Body of pancreas (tissue), 4 donors: ENCODE results near the gene RNF8. TPM values are rescaled to one million over a fixed set of nuclear protein-coding genes. Genes with fewer than 3 reads are reported as not detected.
"Not testable (repeated sequence)": the region's sequence is repeated elsewhere in the genome, so short reads cannot be mapped to it uniquely, and the experiment has no call there.

Experiments used
- ATAC-seq: fragments of 150-250 bp; one replicate; pipeline ENCODE4 v1.9.1; 2016
- DNase-seq, 4 donors: peaks; one replicate each; pipeline ENCODE4 v3.0.0-alpha.2; 2019
- H3K27ac ChIP-seq, 4 donors: fragments of 200-600 bp; sonication (generic); 1 replicate in 3 of 4; 2 replicates in 1 of 4; pipeline versions ENCODE4 v1.5.1 to v1.6.1; 2016 to 2019; ENCODE audit warnings: mild to moderate bottlenecking in 1 of 4, mixed read lengths in 1 of 4, moderate library complexity in 1 of 4
- H3K27me3 ChIP-seq, 2 donors: fragments of 200-600 bp; sonication (generic); one replicate each; pipeline ENCODE4 v1.6.0; 2016; ENCODE audit warnings: mild to moderate bottlenecking in 1 of 2
- H3K36me3 ChIP-seq, 2 donors: fragments of 200-600 bp; sonication (generic); replicated peaks in 1 of 2; 2 replicates each; pipeline ENCODE4 v1.5.1; 2016; ENCODE audit warnings: low read depth in 2 of 2; ENCODE audit not compliant: insufficient read depth in 1 of 2
- H3K4me1 ChIP-seq: fragments of 200-600 bp; sonication (generic); one replicate; pipeline ENCODE4 v1.6.0; 2016
- H3K4me3 ChIP-seq, 2 donors: fragments of 200-600 bp; sonication (generic); 1 replicate in 1 of 2; 2 replicates in 1 of 2; pipeline ENCODE4 v1.5.1; 2016 to 2019
- H3K9me3 ChIP-seq, 3 donors: fragments of 200-600 bp; sonication (generic); 1 replicate in 2 of 3; 2 replicates in 1 of 3; pipeline ENCODE4 v1.5.1; 2016
- CTCF ChIP-seq, 7 experiments: fragments of 450-650 bp in 4 of 7; fragments of 200-600 bp in 3 of 7; sonication (generic) in 3 of 7; IDR thresholded peaks; one replicate each; pipeline ENCODE4 v1.5.1; 2016 to 2019; ENCODE audit warnings: antibody characterized with exemption in 7 of 7
- POLR2A ChIP-seq, 3 donors: fragments of 450-650 bp; IDR thresholded peaks; one replicate each; pipeline ENCODE4 v1.6.1; 2016; ENCODE audit warnings: antibody characterized with exemption in 3 of 3, mild to moderate bottlenecking in 2 of 3
- WGBS, 2 donors: methylation state at CpG; one replicate each; pipeline ENCODE4 v1.1.5; 2017; 5-methylcytosine and 5-hydroxymethylcytosine counted together
- intact Hi-C: fragments of 100-400 bp; cut with DNase I; formaldehyde crosslinking; loops from one replicate; pipeline ENCODE4 v1.15.1; 2023
- small RNA-seq: library from RNA; depleted of rRNA; stranded (forward); fragments of <200 nt; gene quantifications from one replicate; pipeline ENCODE3, GENCODE V24; 2016
- total RNA-seq, 2 donors: library from RNA; depleted of rRNA; stranded (reverse); fragments of >200 nt; gene quantifications; one replicate each; pipeline ENCODE4 v1.1.0, GENCODE V29; 2016

Gene RNF8
- total RNA-seq, 2 donors from 2014 or later = 6.0 to 15.5 TPM

- no peak for ATAC-seq
- Histone ChIP-seq H3K4me1 (peaks cover 51% of the 10 kb centered on the region), H3K27me3 (no peaks in the 10 kb centered on the region), H3K36me3 (peaks cover 3 to 8% of the 10 kb centered on the region in 2 donors), H3K9me3 (no peaks in the 10 kb centered on the region), H3K27ac (peak overlapping the region in 3 of 4 donors; percentile 33 to 61 (median 53)), H3K4me3 (no peak overlapping the region)
- no peak for TF ChIP-seq CTCF (IDR thresholded peaks at IDR 0.05)
- no peak for TF ChIP-seq POLR2A (IDR thresholded peaks at IDR 0.05)
- WGBS, 2 donors = 17 to 27% methylated on average over 4 of the region's 4 CpGs
- intact Hi-C loops = no loop called here
- no peak for DNase-seq
Observed at GRCh38 chr6:37442416-37443215, 88.8 kb downstream of the RNF8 start.

GRCh38 chr6:37443216-37443542 lies 89.4 kb downstream of the RNF8 start:
- peaks cover 45% of the 10 kb centered on the region for H3K4me1 ChIP-seq
- intact Hi-C loops, H3K9me3 ChIP-seq, H3K27me3 ChIP-seq, ATAC-seq, H3K36me3 ChIP-seq, H3K4me3 ChIP-seq: not testable (repeated sequence)
- peak overlapping the region in 3 of 4 donors; percentile 33 to 61 (median 53) for H3K27ac ChIP-seq
- peak in 1 of 4 donors; percentile 18 for DNase-seq
- WGBS, 2 donors = 35 to 46% methylated on average over 5 of the region's 5 CpGs

Small RNA genes lying within 50 kb of the gene (small RNA-seq; reads per million reads assigned to genes)
- gene RN7SL273P = not detected

Other genes with a start within 250 kb of the RNF8 start
- 10 to 100 TPM in 1 of 2 donors, 1 to 10 TPM in 1; 7.3 to 10.6 TPM for gene PIM1, start 183.8 kb upstream of the RNF8 start, total RNA-seq
- 1 to 10 TPM; 8.0 to 8.2 TPM for gene TBC1D22B, start 96.2 kb upstream of the RNF8 start, total RNA-seq
- gene TMEM217, start 95.8 kb upstream of the RNF8 start, total RNA-seq = not detected
- gene CMTR1, start 79.2 kb downstream of the RNF8 start, total RNA-seq = 10 to 100 TPM; 15.8 to 23.4 TPM
- gene CCDC167, start 145.9 kb downstream of the RNF8 start, total RNA-seq = 10 to 100 TPM in 1 of 2 donors, 1 to 10 TPM in 1; 7.6 to 10.9 TPM